T-helper 9 cell (primary cell): Measurements from ENCODE around the gene ERCC4.

Experiments
- DNase-seq: peaks from one replicate; pipeline ENCODE4 v3.0.0-alpha.2; 2020

Gene ERCC4

DNA sequence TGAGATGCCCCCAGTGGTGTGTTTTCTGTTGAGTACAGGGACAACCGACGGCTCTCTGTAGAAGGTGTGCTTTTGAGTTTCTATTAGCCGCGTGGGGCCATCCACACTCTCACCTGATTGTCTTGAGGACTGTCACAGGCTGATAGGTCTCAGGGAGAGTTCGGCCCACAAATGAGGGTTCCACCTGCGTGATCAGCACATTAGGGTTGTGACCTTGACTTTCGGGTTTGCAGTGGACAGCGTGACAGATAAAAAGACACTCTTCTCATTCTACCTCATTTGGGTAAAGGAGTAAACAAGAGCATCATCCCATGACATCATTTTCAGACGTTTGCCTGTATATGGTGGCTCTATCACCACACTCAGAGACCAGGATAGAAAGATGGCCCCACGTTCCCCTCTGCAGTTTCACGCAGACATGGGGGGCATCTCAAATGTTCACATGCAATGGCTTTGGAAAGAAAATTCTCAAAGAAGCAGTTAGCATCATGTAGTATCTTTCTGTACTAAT lies 76.9 kb downstream of the ERCC4 start:
- no peak for DNase-seq

DNA sequence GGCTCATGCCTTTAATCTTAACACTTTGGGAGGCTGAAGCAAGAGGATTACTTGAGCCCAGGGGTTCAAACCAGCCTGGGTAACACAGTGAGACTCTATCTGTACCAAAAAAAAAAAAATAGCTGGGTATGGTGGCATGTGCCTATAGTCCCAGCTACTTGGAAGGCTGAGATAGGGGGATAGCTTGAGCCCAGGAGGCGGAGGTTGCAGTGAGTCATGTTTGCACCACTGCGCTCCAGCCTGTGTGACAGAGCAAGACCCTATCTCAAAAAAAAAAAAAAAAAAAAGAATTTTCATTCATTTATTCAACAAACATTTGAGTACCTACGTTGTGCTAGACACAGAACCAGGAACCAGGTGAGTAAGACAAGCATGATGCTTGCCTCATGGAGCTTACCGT lies 77.6 kb downstream of the ERCC4 start:
- no peak for DNase-seq

DNA sequence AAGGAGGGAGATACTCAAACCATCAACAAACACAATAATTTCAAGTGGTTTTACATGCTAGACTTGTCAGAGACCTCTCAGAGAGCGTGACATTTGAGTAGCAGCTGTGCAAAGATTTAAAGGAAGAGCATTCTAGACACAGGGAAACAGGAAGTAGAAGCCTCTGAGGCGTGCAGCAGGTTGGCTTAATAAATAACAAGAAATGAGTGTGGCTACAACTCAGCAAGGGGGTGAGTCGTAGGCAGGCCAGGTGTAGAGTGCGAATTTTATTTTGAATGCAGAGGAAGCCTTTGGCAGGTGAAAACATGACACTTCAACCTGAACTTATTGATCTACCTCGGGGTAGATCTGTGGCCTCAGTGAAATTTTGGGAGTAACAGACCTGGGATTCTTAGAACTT lies 78.0 kb downstream of the ERCC4 start:
- no peak for DNase-seq

DNA sequence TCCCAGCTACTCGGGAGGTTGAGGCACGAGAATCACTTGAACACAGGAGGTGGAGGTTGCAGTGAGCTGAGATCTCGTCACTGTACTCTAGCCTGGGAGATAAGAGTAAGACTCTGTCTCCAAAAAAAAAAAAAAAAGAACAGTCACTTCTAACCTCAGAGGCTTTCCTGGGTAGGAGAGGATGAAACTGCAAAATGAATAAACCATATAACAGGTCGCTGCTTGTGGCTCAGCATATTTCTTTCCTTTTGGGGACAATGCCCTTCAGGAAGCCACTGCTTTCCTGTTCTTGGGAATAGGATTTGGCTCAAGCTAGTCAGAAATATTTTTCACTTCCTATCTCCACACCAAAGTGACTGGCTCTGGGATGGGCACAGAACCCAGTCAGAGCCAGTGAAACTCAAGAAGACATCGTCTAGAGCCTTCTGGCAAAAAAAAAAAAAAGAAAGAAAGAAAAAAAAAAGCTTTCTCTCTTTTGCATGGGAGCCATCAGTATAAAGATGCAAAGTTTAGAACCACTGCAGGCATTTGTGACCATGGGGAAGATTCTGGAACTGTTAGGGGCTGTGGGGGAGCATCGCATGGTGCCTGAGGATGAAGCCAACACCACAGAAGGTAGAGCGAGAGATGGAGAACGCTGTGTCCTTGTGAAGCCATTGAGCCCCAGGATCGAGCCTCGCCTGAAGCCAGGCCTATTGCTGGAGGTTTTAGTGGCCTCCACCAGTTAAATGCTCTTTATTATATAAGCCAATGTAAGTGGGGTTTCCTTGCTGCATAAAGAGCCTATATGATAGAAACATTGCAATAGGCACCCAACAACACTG lies 79.3 kb downstream of the ERCC4 start:
- DNase-seq = no peak

DNA sequence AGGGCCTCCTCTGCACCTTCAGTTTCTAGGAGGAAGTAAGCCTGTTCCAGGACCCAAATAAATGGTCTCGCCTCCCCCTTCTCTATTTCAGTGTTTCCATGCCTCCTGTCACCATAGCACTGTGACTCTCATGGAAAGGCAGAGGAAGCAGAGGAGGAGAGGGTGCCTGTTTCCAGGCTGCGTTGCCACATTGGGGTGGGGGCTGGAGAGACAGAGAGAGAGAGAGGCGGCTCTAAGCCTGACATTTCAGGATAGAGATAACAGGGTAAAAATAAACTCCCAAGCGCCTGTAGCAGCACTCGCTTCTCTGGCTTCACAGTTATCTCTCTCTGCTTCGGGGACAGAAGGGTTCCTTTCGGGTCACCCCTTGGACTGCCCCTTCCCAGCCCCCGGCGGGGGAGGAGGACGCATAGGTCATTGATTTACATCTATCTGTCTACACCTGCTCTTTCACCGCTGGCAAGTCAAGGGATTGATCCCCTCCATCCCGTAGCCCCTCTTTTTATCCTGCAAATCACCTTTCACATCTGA lies 80.0 kb downstream of the ERCC4 start:
- no peak for DNase-seq

DNA sequence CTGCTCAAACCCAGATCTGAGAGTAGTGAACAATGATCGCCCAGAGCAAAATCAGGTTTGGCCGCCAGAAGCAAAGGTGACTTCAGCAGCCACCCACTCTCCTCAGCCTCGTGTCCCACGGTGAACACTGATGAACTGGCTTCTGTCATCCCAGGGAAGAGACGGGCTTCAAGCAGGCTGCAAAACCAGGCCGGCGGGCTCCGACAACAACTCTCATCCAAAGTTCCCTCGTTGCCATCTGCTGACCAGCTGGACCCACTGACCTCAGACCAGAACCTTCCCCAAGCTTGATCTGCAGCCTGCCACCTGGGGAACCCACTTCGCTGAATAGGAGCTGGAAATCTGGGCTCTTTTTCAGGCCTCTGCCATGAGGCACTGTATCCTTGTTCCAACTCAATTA lies 81.6 kb downstream of the ERCC4 start:
- DNase-seq = no peak
